AG04449 (cell line): ENCODE data around the gene GSTM4.
A peak's percentile ranks its signal among the peaks of the same experiment; 100 is the strongest.

Experiments used
- CTCF ChIA-PET: fragments of 350-600 bp; formaldehyde crosslinking; extraction: SDS; loops from one replicate; lab custom pipeline; 2021; ENCODE audit warnings: antibody characterized with exemption; lab: Yijun Ruan, JAX
- POLR2A ChIA-PET: fragments of 400-600, 350-600 bp; formaldehyde crosslinking; extraction: SDS; loops from one replicate; lab custom pipeline; 2020; ENCODE audit warnings: antibody characterized with exemption, inconsistent platforms; lab: Yijun Ruan, JAX
- DNase-seq: peaks from one replicate; pipeline ENCODE4 v3.0.0-alpha.2; 2010; ENCODE audit warnings: low read depth, low spot score
- H3K4me3 ChIP-seq: 2 replicates; pipeline ENCODE4 v1.5.1; 2011; ENCODE audit warnings: low read depth, mild to moderate bottlenecking, control low read depth, low read length
- CTCF ChIP-seq: IDR thresholded peaks from one replicate; pipeline ENCODE4 v1.5.1; 2011; ENCODE audit warnings: mild to moderate bottlenecking, moderate library complexity, low read length, control low read depth, inconsistent platforms; ENCODE audit not compliant: insufficient read depth; ENCODE audit errors: missing control alignments

GSTM4 gene

GRCh38 chr1:109620401-109620791 is 35.5 kb upstream of the GSTM4 start:
- ChIA-PET CTCF (interaction anchor here (0.8 to 21.8 kb wide), 8 partner anchors 18 to 339 kb away, joined by 3 to 371 read pairs (median 4); partner anchors contain the start of genes GNAI3 and GPR61), POLR2A (interaction anchor here (0.6 to 2.4 kb wide), 3 partner anchors 9 to 72 kb away, joined by 3 to 25 read pairs (median 5); partner anchors contain the start of gene GNAI3)
- no peak for TF ChIP-seq CTCF

GRCh38 chr1:109620841-109621286 is 35.0 kb upstream of the GSTM4 start:
- ChIA-PET CTCF (interaction anchor here (0.5 to 21.8 kb wide), 9 partner anchors 17 to 341 kb away, joined by 3 to 371 read pairs (median 4); partner anchors contain the start of genes GNAI3 and GPR61), POLR2A (interaction anchor here (0.6 to 2.4 kb wide), 3 partner anchors 10 to 72 kb away, joined by 3 to 25 read pairs (median 5); partner anchors contain the start of gene GNAI3)
- no peak for TF ChIP-seq CTCF

More at GRCh38 chr1:109620401-109620791, 35.5 kb upstream of the GSTM4 start:
- peak overlapping the region; percentile 90 for H3K4me3 ChIP-seq
- no peak for DNase-seq

GRCh38 chr1:109621379-109622136 is 34.3 kb upstream of the GSTM4 start:
- TF ChIP-seq CTCF = no peak
- POLR2A ChIA-PET = no interaction called here
- CTCF ChIA-PET = interaction anchor here (1.0 to 21.8 kb wide), 3 partner anchors 16 to 338 kb away, joined by 3 to 371 read pairs (median 4); no protein-coding TSS in a partner anchor
- peak overlapping the region; percentile 90 for H3K4me3 ChIP-seq
- DNase-seq = no peak

More at GRCh38 chr1:109620841-109621286, 35.0 kb upstream of the GSTM4 start:
- peak overlapping the region; percentile 90 for H3K4me3 ChIP-seq
- peak; percentile 76 for DNase-seq

- no peak for TF ChIP-seq CTCF
- H3K4me3 ChIP-seq = peak overlapping the region; percentile 90
- CTCF ChIA-PET = interaction anchor here (1.6 to 21.8 kb wide), 2 partner anchors 16 to 76 kb away, joined by 4 to 371 read pairs; no protein-coding TSS in a partner anchor
Observed at GRCh38 chr1:109622137-109622892, 33.6 kb upstream of the GSTM4 start.

GRCh38 chr1:109622895-109623294 is 33.0 kb upstream of the GSTM4 start:
- CTCF ChIA-PET = interaction anchor here (1.2 to 21.8 kb wide), 3 partner anchors 15 to 77 kb away, joined by 3 to 371 read pairs (median 4); partner anchors contain the start of gene GNAI3
- no peak for DNase-seq
- peak overlapping the region; percentile 90 for H3K4me3 ChIP-seq
- POLR2A ChIA-PET = no interaction called here
- TF ChIP-seq CTCF = no peak

More at GRCh38 chr1:109622137-109622892, 33.6 kb upstream of the GSTM4 start:
- POLR2A ChIA-PET = no interaction called here
- no peak for DNase-seq
